Stimulated activated CD4-positive, alpha-beta T cell treated with anti-CD3 and anti-CD28 coated beads, Interleukin-12 subunit alpha, Interleukin-12 subunit beta, amount 100 ng/mL, for 4 hours (primary cell): ENCODE measurements around the gene ATP5F1A.
"Not testable (repeated sequence)": the region's sequence is repeated elsewhere in the genome, so short reads cannot be mapped to it uniquely, and the experiment has no call there.

Experiments
- DNase-seq: peaks from one replicate; pipeline ENCODE4 v3.0.0-alpha.2; 2020

ATP5F1A gene

DNA sequence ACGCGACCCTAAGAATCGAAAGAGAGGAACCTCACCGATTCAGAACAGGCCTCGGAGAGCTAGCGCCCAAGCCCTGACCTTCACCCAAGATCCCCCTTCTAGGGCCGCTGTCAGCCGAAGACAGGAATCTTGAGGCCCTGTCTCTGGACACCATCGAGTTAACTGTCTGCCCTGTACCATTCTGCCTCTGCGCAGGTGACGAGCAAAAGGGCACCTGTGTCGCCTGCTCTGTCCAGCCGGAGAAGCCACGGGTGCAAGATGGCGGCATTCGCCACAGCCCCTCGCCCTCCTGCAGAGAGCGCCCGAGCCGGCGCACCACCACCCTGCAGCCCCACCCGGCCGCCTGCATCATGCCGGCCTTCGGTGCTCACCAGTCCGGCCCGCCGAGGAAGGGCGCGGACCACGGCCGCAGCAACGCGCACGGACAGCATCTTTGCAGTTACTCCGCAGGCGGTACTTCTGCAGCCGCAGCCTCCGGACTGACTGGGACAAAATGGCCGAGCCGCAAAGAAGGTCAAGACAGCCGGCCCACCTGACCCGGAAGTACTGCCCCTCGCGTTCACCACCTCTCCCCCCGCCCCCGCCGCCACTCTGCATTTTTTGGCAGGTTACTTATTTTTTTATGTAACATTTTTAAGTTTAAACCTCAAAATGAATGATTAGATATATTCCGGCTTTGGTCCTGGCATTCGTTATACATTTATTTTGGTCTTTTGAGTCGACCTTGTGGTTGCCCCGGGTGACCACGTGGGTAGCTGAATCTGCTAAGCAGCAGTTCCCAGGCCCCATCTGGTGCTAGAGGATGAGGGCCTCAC lies at the start of gene ATP5F1A:
Gene ATP5F1A (minus strand): TSS at position 496 of the 815 bp plus-strand sequence. CDS start 65 bp downstream, at position 431.
- DNase-seq = peak; percentile 84

DNA sequence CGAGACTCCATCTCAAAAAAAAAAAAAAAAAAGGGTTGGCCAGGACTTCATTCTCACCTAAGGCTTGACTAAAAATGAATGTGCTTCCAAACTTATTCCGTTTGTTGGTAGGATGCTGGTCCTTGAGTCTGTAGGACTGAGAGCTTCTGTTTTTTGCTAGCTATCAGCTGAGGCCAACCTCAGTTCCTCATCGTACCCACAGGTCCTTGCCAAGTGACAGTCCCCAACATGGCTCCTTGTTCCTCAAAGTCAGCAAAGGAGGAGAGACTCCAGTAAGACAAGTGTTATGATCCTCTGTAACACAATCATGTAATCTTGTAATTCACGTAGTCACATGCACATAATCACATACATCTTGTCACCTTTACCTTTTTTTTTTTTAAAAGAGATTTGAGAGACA lies 43.1 kb upstream of the ATP5F1A start:
- no peak for DNase-seq

DNA sequence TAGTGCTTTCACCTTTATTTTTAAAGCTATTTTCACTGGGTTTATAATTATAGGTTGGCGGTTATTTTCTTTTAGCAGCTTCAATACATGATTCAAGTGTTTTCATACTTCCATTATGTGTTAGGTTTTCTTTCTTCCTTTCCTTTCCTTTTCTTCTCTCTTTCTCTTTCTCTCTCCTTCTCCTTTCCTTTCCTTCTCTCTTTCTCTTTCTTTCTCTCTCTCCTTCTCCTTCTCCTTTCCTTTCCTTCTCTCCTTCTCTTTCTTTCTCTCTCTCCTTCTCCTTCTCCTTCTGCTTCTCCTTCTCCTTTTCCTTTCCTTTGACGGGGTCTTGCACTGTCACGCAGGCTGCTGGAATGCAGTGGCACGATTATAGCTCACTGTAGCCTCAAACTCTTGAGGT lies 42.1 kb upstream of the ATP5F1A start:
- no peak for DNase-seq

DNA sequence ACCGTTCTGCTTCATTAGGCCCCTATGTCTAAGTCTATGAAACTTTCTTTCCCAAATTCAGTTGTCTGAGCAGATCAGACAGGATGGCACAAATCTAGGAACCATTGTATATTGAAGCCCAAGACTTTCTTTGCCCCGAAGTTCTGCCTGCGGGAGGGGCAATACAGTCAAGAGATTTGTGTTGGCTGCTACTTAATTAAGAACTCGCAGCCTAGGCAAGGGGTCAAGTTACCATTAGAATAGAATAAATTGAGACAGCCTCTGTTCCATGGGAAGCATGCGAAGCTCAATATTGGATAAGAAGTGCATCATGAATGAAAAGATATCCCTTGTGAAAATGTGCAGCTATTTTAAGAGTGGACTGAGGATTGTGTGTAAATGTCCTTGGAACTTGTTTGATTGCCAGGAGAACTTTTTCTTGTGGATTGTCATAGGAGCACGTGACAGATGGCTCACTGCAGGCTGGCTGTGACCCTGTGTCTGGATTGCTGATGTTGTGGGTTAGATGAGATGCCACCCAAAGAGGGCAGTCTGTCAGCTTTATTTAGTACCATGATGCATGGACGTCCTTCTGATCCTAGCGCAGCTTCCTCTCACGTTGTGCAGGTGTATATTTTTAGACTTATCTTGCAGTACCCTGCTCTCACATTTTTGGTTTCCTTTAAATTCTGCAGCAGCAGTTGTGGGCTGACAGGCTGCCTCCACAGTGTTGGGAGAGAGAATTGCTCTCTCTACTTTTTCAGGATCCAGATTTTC lies 37.0 kb upstream of the ATP5F1A start:
- no peak for DNase-seq

GRCh38 chr18:46133534-46133933 lies 35.4 kb upstream of the ATP5F1A start:
- DNase-seq = no peak

GRCh38 chr18:46130549-46130948 lies 32.5 kb upstream of the ATP5F1A start:
- DNase-seq = not testable (repeated sequence)

- no peak for DNase-seq
Observed at GRCh38 chr18:46130061-46130460, 32.0 kb upstream of the ATP5F1A start.

GRCh38 chr18:46126625-46127024 lies 28.5 kb upstream of the ATP5F1A start:
- not testable (repeated sequence) for DNase-seq

- DNase-seq = no peak
Observed at GRCh38 chr18:46113751-46114150, 15.7 kb upstream of the ATP5F1A start.

DNA sequence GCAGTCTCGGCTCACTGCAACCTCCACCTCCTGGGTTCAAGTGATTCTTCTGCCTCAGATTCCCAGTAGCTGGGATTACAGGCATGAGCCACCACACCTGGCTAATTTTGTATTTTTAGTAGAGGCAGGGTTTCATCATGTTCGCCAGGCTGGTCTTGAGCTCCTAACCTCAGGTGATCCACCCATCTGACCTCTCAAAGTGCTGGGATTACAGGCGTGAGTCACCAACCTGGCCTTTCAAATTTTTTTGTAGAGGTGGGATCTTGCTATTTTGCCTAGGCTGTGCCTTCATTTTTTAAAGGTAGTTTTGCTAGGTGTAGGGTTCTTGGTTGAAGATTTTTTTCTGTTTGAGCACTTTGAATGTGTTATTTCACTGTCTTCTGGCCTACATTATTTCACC lies 12.3 kb upstream of the ATP5F1A start:
- no peak for DNase-seq

- no peak for DNase-seq
Observed at GRCh38 chr18:46109386-46109785, 11.3 kb upstream of the ATP5F1A start.

- DNase-seq = peak; percentile 86
Observed at GRCh38 chr18:46104128-46104911, 6.2 kb upstream of the ATP5F1A start, which contains the start of gene HAUS1. Gene HAUS1, plus strand, starts transcription at chr18:46104385. Its CDS starts 27 bp downstream, at chr18:46104412.

- no peak for DNase-seq
Observed at GRCh38 chr18:46099463-46099862, 1.4 kb upstream of the ATP5F1A start.

DNA sequence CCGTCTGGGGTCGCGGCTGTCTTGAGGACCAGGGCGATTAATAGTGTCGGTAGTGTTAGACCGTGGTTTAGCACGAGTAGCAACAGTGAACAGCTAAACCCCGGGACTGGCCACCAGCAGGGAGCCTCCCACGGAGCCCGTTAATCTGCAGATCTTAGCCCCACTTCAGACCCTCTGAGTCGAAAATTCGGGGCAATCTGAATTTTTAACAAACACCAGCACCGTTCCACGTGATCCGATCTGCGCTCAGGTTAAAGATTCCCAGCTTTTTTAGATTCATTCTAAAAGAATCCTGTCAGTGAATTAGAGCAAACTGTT lies 479 bp upstream of the ATP5F1A start:
- no peak for DNase-seq

DNA sequence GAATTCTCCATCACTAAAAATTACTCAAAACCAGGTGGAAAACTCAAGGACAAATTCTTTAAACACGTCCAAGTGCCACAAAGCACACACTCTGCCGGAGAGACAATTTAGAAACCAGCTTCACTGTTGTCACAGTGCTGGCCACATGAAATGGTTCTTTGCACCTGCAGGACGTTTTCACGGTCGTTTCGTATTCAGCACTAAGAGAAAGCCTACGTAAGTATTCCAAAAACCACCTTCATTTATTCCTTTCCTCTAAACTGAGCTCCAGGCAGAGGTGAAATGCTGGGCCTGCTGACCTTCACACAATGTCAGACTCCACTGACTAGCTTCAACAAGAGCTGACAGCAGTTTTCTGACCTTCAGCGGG lies 680 bp downstream of the ATP5F1A start:
- DNase-seq = no peak

- no peak for DNase-seq
Observed at GRCh38 chr18:46096651-46097300, 1.3 kb downstream of the ATP5F1A start.

GRCh38 chr18:46095532-46095931 lies 2.6 kb downstream of the ATP5F1A start:
- DNase-seq = no peak

- not testable (repeated sequence) for DNase-seq
Observed at GRCh38 chr18:46088501-46088900, 9.6 kb downstream of the ATP5F1A start.

DNA sequence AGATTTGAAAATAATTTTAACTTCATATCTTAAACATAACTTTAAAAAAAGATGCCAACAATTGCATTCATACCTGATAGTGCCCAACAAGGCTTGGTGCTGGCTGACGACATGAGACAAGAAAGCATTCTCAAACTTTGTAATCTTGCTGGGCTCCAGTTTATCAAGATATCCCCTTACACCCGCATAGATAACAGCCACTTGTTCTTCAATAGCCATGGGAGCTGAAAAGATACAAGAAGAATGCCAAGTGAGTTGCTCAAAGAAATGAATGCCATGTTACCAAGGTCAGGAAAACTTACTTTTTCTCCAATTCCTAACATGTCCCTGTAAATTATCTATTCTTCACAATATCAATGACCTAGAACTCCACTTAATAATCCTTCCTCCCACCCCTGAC lies 13.7 kb downstream of the ATP5F1A start:
- DNase-seq = no peak

GRCh38 chr18:46080156-46080555 lies 17.9 kb downstream of the ATP5F1A start:
- DNase-seq = no peak

DNA sequence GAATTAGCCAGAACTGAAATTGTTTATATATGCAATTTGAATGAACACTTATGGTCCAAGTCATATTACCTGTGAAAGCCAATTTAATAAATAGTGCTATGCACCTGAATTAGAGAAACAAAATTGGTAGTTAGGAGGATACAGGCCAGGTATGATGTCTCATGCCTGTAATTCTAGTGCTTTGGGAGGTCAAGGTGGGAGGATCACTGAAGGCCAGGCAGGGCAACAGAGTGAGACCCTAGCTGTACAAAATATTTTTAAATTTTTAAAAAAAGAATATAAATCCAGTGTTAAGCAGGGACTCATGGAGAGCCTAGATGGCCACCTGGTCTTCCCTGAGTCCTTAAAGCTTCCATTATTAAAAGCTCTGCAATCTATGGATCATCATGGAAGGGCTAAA lies 18.8 kb downstream of the ATP5F1A start:
- DNase-seq = no peak

- peak; percentile 26 for DNase-seq
Observed at GRCh38 chr18:46073474-46074331, 24.4 kb downstream of the ATP5F1A start.
